ENCODE measurements around the gene CLTCL1. TPM values are rescaled to one million over a fixed set of nuclear protein-coding genes. Genes with fewer than 3 reads are reported as not detected.
A peak's percentile ranks its signal among the peaks of the same experiment; 100 is the strongest.

Gene CLTCL1
- total and polyA plus RNA-seq, 9 of the 15 experiments (the other 6 are each of a cell fraction or from before 2014, with no cell fraction given) = 1.1 to 11.7 (median 5.0) TPM

- 0 out of 2 replicates have a peak, but pooled peaks have one; percentile 28 for TF ChIP-seq RERE (CRISPR knock-in tag; IDR thresholded peaks at IDR 0.05; ENCODE audit: borderline replicate concordance)
- TF ChIP-seq ZNF57 (CRISPR knock-in tag; IDR thresholded peaks at IDR 0.05) = no peak
- peak; percentile 23; the same call in 1 of the 2 replicates for TF ChIP-seq PHF8 (IDR thresholded peaks at IDR 0.05; ENCODE audit: borderline replicate concordance, low read length)
- no peak for TF ChIP-seq KLF1 (tag; IDR thresholded peaks at IDR 0.05)
- TF ChIP-seq IRF1 (CRISPR knock-in tag; IDR thresholded peaks at IDR 0.05; ENCODE audit: borderline replicate concordance) = no peak
- TF ChIP-seq MECOM (CRISPR knock-in tag; IDR thresholded peaks at IDR 0.05) = no peak
- TF ChIP-seq FUS (optimal IDR thresholded peaks at IDR 0.05; ENCODE audit: low read depth, low read length) = no peak
- no peak for TF ChIP-seq KLF16 (IDR thresholded peaks at IDR 0.05)
- TF ChIP-seq, protein P1, sequence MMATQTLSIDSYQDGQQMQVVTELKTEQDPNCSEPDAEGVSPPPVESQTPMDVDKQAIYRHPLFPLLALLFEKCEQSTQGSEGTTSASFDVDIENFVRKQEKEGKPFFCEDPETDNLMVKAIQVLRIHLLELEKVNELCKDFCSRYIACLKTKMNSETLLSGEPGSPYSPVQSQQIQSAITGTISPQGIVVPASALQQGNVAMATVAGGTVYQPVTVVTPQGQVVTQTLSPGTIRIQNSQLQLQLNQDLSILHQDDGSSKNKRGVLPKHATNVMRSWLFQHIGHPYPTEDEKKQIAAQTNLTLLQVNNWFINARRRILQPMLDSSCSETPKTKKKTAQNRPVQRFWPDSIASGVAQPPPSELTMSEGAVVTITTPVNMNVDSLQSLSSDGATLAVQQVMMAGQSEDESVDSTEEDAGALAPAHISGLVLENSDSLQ (IDR thresholded peaks at IDR 0.05) = no peak
- peak; percentile 63; the same call in 1 of the 2 replicates for TF ChIP-seq HDAC6 (IDR thresholded peaks at IDR 0.05; ENCODE audit: low read depth, low read length)
- TF ChIP-seq ETV5 (CRISPR knock-in tag; IDR thresholded peaks at IDR 0.05; ENCODE audit: low read depth) = no peak
- TF ChIP-seq CBFA2T3 (IDR thresholded peaks at IDR 0.05) = no peak
- TF ChIP-seq ZNF699 (CRISPR knock-in tag; IDR thresholded peaks at IDR 0.05; ENCODE audit: insufficient replicate concordance) = no peak
- TF ChIP-seq FOXA3 (CRISPR knock-in tag; conservative IDR thresholded peaks at IDR 0.05 in 1 of 2, IDR thresholded peaks at IDR 0.05 in 1 of 2) = 0 out of 4 replicates have a peak, but pooled peaks of 1 of the 2 experiments have one; percentile 15
- no peak for TF ChIP-seq JUND (IDR thresholded peaks at IDR 0.05; ENCODE audit: borderline replicate concordance, low read depth, low read length)
- no peak for TF ChIP-seq JUND (tag; IDR thresholded peaks at IDR 0.05; ENCODE audit: borderline replicate concordance, low read depth, low read length)
- TF ChIP-seq ZNF780A (CRISPR knock-in tag; IDR thresholded peaks at IDR 0.05) = no peak
- no peak for TF ChIP-seq CCNT2 (IDR thresholded peaks at IDR 0.05; ENCODE audit: borderline replicate concordance, extremely low read depth, insufficient read length, low read depth, low read length)
Measured at GRCh38 chr22:19204640-19205039, 86.9 kb downstream of the CLTCL1 start (continued).
